GM18870 (cell line): ENCODE results near the gene PAPSS1.

Experiments
- ATAC-seq: cut with Tn5 transposase; IDR thresholded peaks from one replicate; pipeline ENCODE4 v1.9.1; 2021; ENCODE audit warnings: moderate library complexity; ENCODE audit not compliant: unreplicated experiment

PAPSS1 gene

GRCh38 chr4:107630185-107630705, 89.8 kb downstream of the PAPSS1 start:
- ATAC-seq, result no peak

DNA sequence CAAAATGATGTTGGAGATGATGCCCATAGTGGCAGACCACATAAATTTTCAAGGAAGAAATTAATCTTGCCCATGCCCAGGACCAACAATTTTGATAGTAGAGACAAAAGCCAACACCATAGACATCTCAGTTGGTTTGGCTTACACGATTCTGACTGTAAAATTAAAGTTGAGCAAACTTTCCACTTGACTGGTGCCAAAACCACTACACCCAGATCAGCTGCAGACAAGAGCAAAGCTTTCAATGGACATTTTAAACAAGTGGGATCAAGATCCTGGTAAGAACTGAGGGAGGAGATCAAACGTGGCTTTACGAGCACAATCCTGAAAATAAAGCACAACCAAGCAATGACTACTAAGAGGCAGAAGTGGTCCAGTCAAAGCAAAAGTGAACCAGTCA, 90.7 kb downstream of the PAPSS1 start:
- ATAC-seq, result no peak

DNA sequence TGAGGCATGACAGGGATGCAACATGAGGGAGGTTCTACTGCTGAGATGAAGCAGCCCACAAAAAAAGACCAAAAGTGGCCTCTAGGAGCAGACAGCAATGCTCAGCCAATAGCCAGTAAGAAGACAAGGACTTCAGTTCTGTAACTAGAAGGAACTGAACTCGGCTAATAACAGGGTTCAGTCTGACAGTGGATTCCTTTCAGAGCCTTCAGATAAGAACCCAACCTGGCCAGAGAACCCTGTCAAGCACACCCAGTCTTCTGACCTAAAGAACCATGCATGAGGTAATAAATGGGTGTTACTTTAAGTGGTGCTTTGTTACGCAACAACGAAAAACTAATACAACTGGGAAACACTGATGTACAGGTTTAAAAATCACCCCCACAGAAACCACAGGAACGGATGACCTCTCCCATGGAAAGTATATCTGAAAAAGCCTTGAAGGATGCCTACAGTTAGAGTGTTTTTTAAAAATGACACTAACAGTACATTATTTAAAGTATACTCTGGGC, 94.6 kb downstream of the PAPSS1 start:
- no peak for ATAC-seq

- no peak for ATAC-seq
Measured at GRCh38 chr4:107624024-107624423, 96.0 kb downstream of the PAPSS1 start.

GRCh38 chr4:107622006-107622405, 98.0 kb downstream of the PAPSS1 start:
- no peak for ATAC-seq

DNA sequence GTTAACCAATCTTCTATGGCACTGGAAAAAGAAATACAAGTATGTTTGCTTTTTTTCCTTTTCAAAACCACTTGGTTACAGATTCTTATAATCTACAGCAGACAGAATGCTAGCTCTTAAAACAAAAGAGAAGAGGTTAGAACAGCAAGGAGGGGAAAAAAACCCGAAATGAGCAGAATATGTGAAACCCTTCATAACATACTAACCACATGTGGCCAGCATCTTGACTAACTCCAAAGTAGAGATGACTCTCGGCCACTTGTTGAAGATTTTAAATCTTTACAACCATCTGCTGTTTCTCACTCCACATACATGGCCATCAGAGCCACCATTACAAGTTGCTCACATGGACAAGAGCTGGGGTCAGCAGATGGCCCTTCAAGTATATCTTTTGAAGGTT, 100.3 kb downstream of the PAPSS1 start:
- no peak for ATAC-seq

GRCh38 chr4:107619066-107619465, 101.0 kb downstream of the PAPSS1 start:
- ATAC-seq, result no peak

- ATAC-seq, result no peak
Measured at GRCh38 chr4:107618656-107619055, 101.4 kb downstream of the PAPSS1 start.

DNA sequence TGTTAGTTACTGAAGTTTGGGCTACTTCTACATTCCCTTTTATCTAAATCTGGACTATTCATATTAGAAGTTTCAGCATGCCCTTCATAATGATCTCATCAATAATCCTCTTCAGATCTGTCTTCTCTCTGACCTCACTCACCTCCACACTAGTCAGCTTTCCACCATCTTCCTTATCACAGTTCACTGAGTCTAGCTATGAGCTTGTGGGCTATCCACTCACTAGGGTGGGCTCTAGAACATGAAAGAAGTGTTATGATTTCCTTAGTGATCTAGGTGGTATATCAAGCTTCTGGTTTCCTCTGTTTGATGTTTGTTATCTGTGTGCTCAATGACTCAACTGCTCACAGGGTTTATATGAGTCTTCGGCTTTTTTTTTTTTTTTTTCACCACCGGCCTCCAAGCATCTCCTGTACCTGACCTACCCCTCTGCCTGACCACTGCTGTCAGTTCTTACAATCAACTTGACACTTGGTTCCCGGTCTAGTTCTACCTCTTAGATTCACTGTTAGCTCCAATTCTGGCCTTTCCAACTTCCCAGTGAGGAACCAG, 103.1 kb downstream of the PAPSS1 start:
- no peak for ATAC-seq

- ATAC-seq, result no peak
Measured at GRCh38 chr4:107615809-107616208, 104.2 kb downstream of the PAPSS1 start.

DNA sequence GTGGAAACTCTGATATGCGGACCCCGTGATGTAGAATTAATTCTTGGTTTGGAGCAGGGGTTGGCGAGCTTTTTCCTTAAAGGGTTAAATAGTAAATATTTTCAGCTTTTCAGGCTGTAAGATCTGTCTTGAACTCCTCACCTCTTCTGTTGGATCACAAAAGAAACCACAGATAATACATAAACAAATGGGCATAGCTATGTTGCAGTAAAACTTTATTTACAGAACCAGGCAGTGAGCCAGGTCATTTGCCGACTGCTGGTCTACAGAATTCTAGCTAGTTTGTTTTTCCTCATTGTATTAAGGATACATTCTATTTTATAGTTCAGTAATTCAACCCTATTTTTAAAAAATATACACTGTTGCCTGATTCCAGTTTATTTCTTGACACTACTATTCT, 116.6 kb downstream of the PAPSS1 start:
- no peak for ATAC-seq

DNA sequence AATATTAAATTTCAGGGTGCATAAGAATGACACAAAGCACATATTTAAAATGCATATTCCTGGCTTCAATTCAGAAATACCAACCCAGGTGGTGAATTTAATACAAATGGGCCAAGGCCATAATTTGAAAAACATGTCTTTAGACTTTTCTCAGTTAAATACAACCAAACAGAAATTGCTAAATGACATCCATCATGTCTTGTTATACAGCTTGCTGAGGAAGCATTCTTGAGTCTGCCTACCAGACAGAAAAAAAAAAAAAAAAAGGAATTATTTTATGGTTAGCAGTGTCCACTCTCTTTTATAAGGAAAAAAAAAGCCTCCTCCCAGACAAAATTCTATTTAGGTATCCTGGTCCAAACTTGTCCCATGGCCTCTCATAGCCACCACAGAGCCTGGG, 119.1 kb downstream of the PAPSS1 start:
- ATAC-seq, result no peak

DNA sequence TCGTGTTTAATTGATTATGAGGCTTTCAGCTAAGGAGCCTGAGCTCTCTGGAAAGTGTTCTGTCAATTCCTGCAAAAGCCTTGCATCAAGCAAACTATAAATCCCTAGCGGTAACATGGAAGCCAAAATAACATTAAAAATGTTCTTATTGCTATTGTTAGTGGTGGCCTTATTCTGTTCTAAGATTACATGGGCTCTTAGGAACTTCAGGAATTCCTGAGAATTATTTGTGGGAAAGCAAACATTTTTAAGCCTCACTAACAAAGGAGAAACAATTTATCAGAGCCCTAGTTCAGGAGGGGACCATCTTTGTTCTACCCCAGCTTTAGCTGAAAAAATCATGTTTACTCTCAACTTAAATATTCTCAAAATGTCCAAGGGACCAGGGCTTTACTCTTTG, 119.6 kb downstream of the PAPSS1 start:
- ATAC-seq, result no peak

GRCh38 chr4:107599841-107600240, 120.2 kb downstream of the PAPSS1 start:
- no peak for ATAC-seq

DNA sequence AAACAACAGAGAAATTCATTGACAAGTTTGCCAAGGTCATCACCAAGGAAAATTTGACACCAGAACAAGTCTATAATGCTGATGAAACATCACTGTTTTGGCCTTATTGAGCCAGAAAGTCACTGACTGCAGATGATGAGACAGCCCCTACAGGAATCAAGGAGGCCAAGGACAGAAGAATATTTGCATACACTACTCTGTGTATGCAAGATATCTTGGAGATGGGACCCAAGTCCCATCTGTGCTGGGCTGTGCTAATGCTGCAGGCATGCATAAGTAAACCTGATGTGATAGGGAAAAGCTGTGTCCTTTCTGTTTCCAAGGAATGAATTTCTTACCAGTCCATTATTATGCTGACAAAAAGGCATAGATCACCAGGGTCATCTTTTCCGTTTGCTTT, 126.8 kb downstream of the PAPSS1 start:
- no peak for ATAC-seq

- peak; percentile 88 for ATAC-seq
Measured at GRCh38 chr4:107592519-107592918, 127.5 kb downstream of the PAPSS1 start.

- ATAC-seq, result no peak
Measured at GRCh38 chr4:107589269-107589668, 130.8 kb downstream of the PAPSS1 start.

- ATAC-seq, result no peak
Measured at GRCh38 chr4:107586371-107586770, 133.7 kb downstream of the PAPSS1 start.

- ATAC-seq, result no peak
Measured at GRCh38 chr4:107579099-107579498, 140.9 kb downstream of the PAPSS1 start.

- no peak for ATAC-seq
Measured at GRCh38 chr4:107578321-107578720, 141.7 kb downstream of the PAPSS1 start.

DNA sequence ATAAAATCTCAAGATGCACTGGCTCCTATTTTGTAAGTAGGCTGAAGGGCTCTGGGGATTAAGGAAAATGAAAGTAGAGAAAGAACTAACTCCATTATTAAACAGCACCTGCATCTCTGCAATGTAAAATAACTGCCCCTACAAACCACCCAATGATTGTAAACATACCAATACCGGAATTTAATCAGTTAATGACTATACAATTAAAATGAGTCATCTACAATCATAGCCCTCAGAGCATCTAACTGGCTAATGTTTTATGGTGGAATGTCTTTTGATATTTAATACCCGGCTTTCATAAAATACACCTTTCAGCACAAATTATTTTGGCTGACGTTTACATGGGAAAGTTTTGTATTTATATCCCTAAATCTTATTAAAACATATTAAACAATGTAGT, 142.3 kb downstream of the PAPSS1 start:
- no peak for ATAC-seq

DNA sequence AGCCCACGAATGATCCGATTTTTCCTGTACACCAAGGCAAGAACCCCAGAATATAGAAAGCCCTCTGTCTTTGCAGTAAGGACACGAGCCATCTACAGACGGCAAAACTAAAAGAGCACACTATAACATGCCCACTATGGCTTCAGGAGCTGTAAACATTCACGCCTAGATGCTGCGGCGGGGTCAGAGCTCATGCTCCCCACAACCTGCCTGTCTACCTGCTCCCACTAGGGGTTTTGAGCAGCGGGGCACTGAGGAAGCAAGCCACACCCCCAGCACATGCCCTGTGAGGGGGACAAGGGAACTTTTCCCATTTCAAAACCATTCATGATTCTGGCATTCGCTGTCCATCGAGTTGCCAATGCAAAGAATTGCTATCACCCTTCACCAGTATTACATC, 144.8 kb downstream of the PAPSS1 start:
- no peak for ATAC-seq

DNA sequence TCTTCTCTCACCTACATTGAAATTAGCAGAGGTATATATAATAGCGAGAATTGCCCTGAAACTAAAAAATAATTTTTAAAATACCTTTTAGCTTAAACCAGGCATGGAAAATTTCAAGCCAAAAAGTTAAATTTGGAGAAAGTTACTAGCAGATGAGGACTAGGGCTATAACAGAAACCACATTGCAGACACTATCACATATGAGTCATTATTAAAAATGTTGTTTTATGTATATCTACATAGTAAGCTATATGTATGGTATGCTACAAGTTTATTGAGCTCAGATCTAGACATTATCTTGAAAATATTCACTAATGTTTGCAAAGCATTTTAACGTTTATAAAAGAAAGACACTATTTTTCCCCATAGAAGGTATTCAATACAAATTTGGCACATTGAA, 147.8 kb downstream of the PAPSS1 start:
- ATAC-seq, result no peak
